Measurements from ENCODE around the gene LIPC. TPM values are rescaled to one million over a fixed set of nuclear protein-coding genes. Genes with fewer than 3 reads are reported as not detected.

The LIPC gene
- polyA plus RNA-seq, 1 of the 3 experiments (the other 2 are of a cell fraction), result not detected

- Histone ChIP-seq H3K4me3 (ENCODE audit: low read depth in 2 of 2, low read length in 1 of 2) (no peak overlapping the region), H3K9me2 (no peaks in the 10 kb centered on the region), H3K27me3 (ENCODE audit: insufficient read depth) (peaks cover 7% of the 10 kb centered on the region; the same call in 1 of the 2 replicates), H3K9ac (no peak overlapping the region), H3K9me3 (no peaks in the 10 kb centered on the region), H3F3A (replicated peaks; ENCODE audit: insufficient read depth) (no peaks in the 10 kb centered on the region), H3K4me2 (no peak overlapping the region), H3K36me3 (replicated peaks in 1 of 2; ENCODE audit: control insufficient read depth in 1 of 2, insufficient read depth in 2 of 2, low read length in 1 of 2) (no peaks in the 10 kb centered on the region), H3K79me2 (ENCODE audit: insufficient read depth) (no peaks in the 10 kb centered on the region), H3K27ac (ENCODE audit: low read depth in 2 of 2, low read length in 1 of 2) (no peak overlapping the region), H2AFZ (ENCODE audit: low read depth) (no peak overlapping the region), H4K20me1 (ENCODE audit: insufficient read depth) (no peaks in the 10 kb centered on the region), H3K4me1 (ENCODE audit: control insufficient read depth in 1 of 2, insufficient read depth in 2 of 2, low read depth in 1 of 2, low read length in 1 of 2) (no peaks in the 10 kb centered on the region)
- WGBS (ENCODE audit: low lambda C conversion rate), result 67% methylated on average over 6 of the region's 6 CpGs
- TF ChIP-seq FOSL2 (IDR thresholded peaks at IDR 0.05; ENCODE audit: borderline replicate concordance, low read depth) (no peak), CTCF (IDR thresholded peaks at IDR 0.05) (no peak), RFX5 (IDR thresholded peaks at IDR 0.05; ENCODE audit: low read length) (no peak), GATA2 (CRISPR knock-in tag; IDR thresholded peaks at IDR 0.05) (no peak), FOXJ3 (CRISPR knock-in tag; IDR thresholded peaks at IDR 0.05) (no peak), NFIC (IDR thresholded peaks at IDR 0.05; ENCODE audit: borderline replicate concordance) (no peak), SIN3A (IDR thresholded peaks at IDR 0.05; ENCODE audit: borderline replicate concordance, low read depth, low read length) (no peak)
- ChIA-PET CTCF (no interaction called here), POLR2A (no interaction called here)
- no peak for DNase-seq
Observed at GRCh38 chr15:58535894-58536293, 104.1 kb downstream of the LIPC start.

- H3K4me3 ChIP-seq (ENCODE audit: low read depth in 2 of 2, low read length in 1 of 2), result no peak overlapping the region
- H4K20me1 ChIP-seq (ENCODE audit: insufficient read depth), result no peaks in the 10 kb centered on the region
- no peaks in the 10 kb centered on the region for H3K9me3 ChIP-seq
- CTCF ChIA-PET, result no interaction called here
- no peak overlapping the region for H3K9ac ChIP-seq
- no peaks in the 10 kb centered on the region for H3K79me2 ChIP-seq (ENCODE audit: insufficient read depth)
- POLR2A ChIA-PET, result no interaction called here
- no peaks in the 10 kb centered on the region for H3F3A ChIP-seq (replicated peaks; ENCODE audit: insufficient read depth)
- no peak overlapping the region for H3K4me2 ChIP-seq
- no peak for DNase-seq
- H3K27ac ChIP-seq (ENCODE audit: low read depth in 2 of 2, low read length in 1 of 2), result no peak overlapping the region
- no peaks in the 10 kb centered on the region for H3K9me2 ChIP-seq
- H3K4me1 ChIP-seq (ENCODE audit: control insufficient read depth in 1 of 2, insufficient read depth in 2 of 2, low read depth in 1 of 2, low read length in 1 of 2), result no peaks in the 10 kb centered on the region
- WGBS (ENCODE audit: low lambda C conversion rate), result 77% methylated on average over 4 of the region's 4 CpGs
- no peak overlapping the region for H2AFZ ChIP-seq (ENCODE audit: low read depth)
- peaks cover 7% of the 10 kb centered on the region; the same call in 1 of the 2 replicates for H3K27me3 ChIP-seq (ENCODE audit: insufficient read depth)
- no peaks in the 10 kb centered on the region for H3K36me3 ChIP-seq (replicated peaks in 1 of 2; ENCODE audit: control insufficient read depth in 1 of 2, insufficient read depth in 2 of 2, low read length in 1 of 2)
- TF ChIP-seq NRF1 (IDR thresholded peaks at IDR 0.05; ENCODE audit: low read depth, low read length), result no peak
- TF ChIP-seq POLR2AphosphoS5 (IDR thresholded peaks at IDR 0.05; ENCODE audit: low read depth, low read length), result no peak
- no peak for TF ChIP-seq RAD21 (IDR thresholded peaks at IDR 0.05; ENCODE audit: low read length)
- no peak for TF ChIP-seq CHD2 (IDR thresholded peaks at IDR 0.05; ENCODE audit: low read length, partially characterized antibody)
- no peak for TF ChIP-seq ZBTB33 (IDR thresholded peaks at IDR 0.05; ENCODE audit: borderline replicate concordance, low read depth)
- no peak for TF ChIP-seq RFX5 (IDR thresholded peaks at IDR 0.05; ENCODE audit: low read length)
- TF ChIP-seq TAF1 (IDR thresholded peaks at IDR 0.05; ENCODE audit: borderline replicate concordance, low read depth, low read length), result no peak
- TF ChIP-seq EZH2phosphoT487 (IDR thresholded peaks at IDR 0.05; ENCODE audit: borderline replicate concordance, low read depth), result no peak
- no peak for TF ChIP-seq TEAD4 (IDR thresholded peaks at IDR 0.05; ENCODE audit: borderline replicate concordance, insufficient read depth)
- TF ChIP-seq RXRA (IDR thresholded peaks at IDR 0.05; ENCODE audit: borderline replicate concordance, low read depth), result no peak
- no peak for TF ChIP-seq USF1 (IDR thresholded peaks at IDR 0.05; ENCODE audit: borderline replicate concordance, low read depth)
Observed at GRCh38 chr15:58536414-58536813, 104.6 kb downstream of the LIPC start.
